GM19043 (cell line): Measurements from ENCODE around the gene DPEP1.
"Not testable (repeated sequence)": the region's sequence is repeated elsewhere in the genome, so short reads cannot be mapped to it uniquely, and the experiment has no call there.

Experiments
- ATAC-seq: cut with Tn5 transposase; IDR thresholded peaks from one replicate; pipeline ENCODE4 v1.9.1; 2021; ENCODE audit warnings: low read depth; ENCODE audit not compliant: unreplicated experiment

The DPEP1 gene

DNA sequence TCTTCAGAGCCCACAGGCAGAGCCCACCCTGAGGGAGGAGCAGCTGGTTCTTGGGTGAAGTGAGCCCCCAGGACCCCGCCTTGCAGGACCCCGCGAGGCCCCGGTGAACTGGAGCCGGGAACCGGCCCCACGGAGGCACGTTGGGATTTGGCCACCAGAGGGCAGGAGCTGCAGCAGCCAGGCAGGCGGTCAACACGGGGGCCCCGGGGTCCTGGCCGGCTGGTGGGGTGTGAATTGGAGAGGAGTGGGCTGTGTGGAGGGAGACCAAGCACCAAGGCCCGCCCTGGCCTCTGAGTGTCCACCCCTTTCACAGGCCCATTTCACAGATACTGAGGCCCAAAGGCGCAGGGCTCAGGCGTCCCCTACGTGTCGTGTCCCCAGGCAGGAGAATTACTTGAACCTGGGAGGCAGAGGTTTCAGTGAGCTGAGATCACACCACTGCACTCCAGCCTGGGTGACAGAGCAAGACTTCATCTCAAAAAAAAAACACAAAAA, 2.2 kb downstream of the DPEP1 start:
- ATAC-seq: no peak

DNA sequence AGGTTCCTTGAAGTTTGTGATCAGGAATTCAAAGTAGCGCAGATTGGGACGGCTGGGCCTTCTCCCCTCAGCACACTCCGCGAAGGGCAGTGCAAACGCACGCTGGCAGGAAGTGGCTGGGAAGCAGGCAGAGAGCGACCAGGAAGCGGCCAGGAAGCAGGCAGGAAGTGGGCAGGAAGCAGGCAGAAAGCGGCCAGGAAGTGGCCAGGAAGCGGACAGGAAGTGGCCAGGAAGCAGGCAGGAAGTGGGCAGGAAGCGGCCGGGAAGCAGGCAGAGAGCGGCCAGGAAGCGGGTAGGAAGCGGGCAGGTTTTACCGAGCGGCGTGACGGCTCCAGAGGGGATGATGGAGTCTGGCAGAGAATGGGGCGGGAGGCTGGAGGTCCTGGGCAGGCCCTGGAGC, 3.2 kb downstream of the DPEP1 start:
- no peak for ATAC-seq

DNA sequence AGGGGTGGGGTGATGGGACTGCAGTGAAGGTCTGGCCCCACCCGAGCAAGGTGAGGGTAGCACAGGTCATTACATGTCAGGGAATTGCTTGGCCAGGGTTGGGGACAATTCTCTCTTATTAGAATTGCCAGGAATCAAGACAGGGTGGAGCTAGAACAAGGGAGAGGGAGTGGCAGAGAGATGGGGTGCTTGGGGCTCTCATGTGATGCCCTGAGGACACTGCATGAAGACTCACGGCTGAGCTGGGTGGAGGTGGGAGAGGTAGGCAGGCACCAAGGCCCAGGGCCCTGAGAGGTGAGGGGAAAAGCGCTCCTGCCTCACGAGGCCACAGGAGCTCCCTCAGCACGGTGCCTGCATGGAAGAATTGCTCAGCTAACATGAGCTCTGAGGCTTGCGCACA, 3.6 kb downstream of the DPEP1 start:
- ATAC-seq: no peak

DNA sequence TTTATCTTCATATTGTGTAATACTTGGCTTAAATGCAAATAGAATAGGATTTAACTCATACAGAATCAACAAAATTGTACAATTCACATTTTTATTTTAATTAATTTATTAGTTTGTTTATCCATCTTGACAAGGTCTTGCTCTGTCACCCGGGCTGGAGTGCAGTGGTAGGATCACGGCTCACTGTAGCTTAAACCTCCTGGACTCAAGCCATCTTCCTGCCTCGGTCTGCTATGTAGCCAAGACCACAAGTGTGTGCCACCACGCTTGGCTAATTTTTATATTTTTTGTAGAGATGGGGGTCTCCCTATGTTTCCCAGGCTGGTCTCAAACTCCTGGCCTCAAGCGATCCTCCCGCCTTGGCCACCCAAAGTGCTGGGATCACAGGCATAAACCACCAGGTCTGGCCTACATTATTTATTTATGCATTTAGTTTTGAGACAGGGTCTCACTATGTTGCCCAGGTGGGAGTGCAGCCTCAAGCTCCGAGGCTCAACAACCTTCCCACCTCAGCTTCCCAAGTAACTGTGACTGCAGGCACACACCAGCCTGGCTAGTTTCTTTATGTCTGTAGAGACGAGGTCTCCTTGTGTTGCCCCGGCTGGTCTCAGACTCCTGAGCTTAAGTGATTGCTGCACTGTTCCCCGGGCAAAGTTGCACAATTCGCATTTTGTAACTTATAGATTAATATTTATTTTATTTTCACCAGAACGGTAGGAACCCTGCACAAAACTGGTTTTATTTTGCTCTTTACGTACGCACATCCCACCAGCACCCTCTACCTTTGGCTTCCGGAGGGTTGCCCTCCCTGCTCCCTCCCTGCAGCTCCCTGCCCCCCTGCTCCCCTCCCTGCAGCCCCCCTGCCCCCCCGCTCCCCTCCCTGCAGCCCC, 4.9 kb downstream of the DPEP1 start:
- no peak for ATAC-seq

DNA sequence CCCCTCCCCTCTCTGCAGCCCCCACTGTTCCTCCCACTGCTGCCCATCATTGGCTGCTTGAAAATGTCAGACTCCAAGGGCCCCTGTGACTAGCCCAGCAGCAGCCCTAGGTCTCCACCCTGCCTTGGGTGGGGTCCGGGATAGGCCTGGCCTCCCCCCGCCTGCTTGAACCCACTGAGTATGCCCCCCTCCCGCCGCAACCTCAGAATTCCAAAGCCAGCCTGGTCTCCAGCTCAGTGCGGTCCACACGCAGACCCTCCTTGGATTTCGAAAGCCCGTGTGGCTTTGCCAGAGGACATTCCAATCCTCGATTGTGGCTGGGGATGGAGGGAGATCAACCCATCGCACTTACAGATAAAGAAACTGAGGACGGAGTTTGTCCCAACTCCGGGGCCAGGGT, 6.4 kb downstream of the DPEP1 start:
- no peak for ATAC-seq

DNA sequence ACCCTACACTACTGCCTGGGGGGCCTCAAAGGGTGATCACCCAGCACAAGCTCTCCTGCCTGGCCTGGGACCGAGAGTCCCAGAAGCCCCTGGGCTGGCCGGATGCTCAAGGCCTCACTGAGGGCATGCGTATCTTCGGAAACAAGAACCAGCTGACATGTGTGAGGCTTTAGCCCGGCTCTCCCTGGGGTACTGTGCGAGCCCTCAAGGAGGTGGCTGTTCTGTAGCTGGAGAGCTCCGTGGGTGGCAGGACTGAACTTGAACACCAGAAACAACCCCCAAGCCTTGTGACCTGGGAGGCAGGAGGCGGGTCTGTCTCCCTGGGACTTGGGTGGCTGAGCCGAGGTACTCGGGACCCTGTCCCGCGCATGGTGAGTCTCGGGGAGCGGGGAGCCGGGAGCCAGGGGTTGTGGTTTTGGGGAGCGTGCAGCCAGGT, 7.0 kb downstream of the DPEP1 start:
- ATAC-seq: no peak

DNA sequence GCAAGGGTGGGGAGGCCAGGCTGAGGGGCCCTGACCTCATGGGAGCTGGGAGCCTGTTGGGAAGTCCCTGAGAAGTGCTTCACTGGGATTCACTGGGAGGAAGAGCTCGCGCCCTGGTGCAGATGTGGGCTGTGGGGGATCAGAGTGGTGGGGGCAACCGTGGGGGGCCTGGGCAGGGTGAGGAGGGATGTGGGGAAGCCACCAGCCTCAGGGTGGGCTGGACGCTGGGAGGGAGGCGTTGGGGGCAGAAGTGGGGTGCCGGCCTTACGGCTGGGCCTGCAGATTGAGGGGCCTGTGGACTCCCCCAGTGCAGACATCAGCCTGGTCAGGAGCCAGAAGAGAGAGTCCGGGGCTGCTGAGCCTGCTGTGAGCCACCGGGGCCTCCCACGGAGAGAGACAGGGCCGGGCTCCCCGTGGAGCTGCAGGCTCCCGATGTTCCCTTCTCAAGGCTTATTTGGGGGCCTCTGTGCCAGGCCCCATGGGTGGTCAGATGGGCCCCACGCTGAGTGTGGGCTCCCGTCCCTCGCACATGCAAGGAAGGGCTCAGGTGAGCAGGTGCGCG, 7.8 kb downstream of the DPEP1 start:
- ATAC-seq: no peak

DNA sequence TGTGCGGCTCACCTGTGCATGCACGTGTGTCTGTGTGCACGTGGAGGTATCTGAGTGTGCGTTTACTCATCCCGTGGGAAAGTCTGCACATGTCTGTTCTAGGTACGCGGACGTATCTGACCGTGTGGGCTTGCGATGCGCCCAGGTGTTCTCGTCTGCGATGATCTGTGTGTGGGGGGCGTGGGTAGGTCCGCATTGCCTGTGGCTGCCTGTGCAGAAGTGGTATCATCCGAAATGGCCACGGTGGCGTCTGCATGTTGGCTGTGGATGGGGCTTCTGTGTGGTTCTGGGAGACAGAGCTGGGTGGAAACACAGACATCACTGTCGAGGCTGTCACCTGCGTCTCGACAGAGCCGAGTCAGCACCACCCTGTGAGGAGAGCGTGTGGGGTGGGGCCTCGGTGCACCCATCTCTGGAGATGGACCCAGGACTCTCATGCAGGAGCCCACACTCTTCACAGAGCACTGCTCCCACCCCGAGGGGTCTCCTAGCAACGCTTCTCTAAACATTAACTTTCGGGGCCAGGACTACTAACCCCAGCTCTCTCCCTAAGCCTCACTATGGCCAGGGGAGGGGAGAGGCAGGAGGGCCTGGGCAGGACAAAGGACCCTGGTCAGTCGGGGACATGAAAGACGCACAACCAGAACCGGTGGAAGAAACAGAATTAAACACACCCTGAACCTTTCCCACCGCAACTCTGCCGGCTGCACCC, 8.4 kb downstream of the DPEP1 start:
- ATAC-seq: no peak

DNA sequence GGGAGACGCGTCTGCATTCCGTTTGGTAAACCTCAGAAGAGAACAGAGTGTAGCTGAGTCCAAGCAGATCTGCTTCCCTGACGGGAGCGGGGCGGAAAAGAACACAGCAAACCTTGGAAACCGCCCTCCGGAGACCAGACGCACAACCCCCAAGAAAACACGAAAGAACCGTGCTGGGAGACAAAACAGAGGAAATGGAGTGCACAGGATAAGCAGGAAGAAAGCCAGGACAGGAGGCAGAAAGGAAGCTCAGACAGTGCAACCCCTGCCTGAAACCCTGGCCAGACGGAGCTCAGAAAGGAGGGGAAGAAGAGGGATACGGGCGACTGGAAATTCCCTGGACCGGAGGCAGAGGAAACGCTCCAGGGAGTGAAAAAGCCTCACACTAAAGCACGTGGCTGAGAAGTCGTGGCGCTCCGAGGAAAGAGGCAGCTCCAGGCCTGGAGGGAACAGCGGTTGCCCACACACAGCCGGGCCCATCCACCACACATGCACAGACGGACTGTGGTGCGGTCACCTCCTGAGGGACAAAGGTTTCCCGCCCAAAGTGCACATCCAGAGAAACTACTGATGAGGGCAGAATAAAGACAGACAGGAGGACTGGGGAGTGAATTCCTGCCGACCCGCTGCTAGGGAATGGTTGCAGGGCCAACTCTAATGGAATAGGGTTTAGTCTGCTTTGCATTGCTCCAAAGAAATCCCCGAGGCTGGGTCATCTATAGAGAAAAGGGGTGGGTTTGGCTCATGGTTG, 10.2 kb downstream of the DPEP1 start:
- no peak for ATAC-seq

DNA sequence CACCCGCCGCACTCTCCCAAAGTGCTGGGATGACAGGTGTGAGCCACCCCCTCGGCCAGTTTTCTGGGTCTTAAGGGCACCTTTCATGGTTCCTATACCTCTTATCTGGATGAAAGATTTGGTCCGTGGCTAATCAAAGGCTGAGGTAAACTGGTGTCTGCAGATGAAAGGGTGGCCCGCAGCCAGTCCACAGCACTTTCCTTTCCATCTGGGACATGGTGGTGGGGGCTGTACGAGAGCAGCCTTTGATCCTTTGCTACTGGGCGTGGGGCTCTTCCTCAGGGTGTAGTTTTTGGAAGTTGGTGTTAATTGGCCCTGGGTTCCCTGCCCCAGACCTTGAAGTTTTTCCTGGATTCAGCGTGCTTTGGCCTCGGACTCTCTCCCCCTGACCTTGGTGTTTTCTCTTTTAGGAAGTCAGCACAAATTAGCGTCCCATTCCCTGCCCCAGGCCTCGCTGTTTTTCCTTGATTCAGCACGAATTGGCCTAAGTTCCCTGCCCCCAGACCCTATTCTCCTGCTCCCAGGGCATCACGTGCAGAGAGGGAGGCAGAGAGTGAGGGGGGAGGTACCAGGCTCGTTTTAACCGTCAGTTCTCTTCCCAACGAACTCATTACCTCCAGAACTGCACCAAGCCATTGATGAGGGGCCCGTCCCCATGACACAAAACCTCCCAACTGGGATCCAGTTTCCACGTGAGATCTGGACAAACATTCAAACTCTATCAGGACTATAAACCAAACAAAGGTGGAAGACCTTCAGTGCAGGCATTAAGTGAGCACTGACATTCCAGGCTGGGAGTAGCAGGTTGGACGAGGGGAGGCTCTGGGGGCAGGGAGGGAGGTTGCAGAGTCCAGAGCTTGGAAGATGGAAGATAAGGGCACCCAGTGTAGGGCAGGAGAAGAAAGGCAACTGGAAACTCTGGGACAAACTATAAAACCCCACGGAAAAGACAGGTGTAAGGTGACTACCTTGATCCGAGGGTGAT, 11.6 kb downstream of the DPEP1 start:
- no peak for ATAC-seq

DNA sequence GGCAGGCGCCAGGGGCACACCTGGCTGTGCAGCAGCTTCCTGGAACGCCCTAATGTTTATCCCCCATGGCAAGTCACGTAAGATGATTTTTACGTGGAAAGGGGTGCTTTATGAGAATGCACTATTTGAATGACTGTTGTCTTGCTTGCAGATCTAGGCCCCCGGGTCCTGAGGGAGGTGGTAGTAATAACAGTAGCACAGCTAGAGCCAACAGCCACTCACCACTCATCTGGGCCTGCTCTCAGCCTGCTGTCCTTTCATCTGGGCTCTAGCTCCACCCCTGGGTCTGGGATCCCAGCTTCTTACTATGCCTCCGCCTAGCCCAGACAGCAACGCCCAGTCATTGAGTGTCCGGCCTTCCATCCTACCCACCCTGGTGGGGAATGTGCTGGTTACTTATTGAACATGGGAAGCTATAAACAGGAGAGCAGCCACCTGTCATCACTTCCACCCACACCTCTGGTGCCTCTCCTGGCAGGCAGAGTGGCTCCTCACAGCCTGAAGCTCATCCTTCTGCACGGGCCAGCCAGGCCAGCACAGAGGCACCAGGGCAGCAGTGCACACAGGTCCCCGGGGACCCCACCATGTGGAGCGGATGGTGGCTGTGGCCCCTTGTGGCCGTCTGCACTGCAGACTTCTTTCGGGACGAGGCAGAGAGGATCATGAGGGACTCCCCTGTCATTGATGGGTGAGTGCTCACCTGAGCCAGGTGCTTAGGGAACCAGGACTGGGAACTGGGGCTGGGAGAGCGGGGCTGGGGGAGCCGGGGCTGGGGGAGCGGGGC, 16.6 kb downstream of the DPEP1 start:
- no peak for ATAC-seq

DNA sequence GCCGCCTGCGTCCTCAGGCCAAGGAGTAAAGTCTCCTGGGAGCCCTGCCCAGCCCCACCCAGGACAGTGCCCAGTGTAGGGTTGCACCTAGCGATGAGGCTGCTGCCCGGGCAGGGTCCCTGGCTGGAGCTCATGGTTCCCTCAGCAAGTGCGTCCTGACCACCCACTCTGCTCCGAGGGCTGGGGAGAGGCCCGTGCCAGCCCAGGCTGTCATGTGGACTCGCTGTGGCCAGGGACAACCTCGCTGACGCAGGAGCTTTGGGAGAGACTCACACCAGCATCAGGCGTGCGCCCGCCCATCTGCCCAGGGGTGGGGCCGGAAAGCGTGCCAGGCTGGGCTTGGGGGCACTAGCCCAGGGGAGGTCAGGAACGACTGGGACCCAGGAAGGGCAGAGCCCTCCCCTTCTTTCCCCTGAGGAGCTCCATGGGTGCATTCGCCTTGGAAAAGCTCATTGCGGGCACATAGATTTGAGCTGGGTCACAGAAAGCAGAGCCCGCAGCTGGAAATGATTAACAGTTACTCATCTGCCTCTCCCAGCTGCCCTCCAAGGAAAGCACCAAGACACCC, 19.7 kb downstream of the DPEP1 start:
- ATAC-seq: no peak

DNA sequence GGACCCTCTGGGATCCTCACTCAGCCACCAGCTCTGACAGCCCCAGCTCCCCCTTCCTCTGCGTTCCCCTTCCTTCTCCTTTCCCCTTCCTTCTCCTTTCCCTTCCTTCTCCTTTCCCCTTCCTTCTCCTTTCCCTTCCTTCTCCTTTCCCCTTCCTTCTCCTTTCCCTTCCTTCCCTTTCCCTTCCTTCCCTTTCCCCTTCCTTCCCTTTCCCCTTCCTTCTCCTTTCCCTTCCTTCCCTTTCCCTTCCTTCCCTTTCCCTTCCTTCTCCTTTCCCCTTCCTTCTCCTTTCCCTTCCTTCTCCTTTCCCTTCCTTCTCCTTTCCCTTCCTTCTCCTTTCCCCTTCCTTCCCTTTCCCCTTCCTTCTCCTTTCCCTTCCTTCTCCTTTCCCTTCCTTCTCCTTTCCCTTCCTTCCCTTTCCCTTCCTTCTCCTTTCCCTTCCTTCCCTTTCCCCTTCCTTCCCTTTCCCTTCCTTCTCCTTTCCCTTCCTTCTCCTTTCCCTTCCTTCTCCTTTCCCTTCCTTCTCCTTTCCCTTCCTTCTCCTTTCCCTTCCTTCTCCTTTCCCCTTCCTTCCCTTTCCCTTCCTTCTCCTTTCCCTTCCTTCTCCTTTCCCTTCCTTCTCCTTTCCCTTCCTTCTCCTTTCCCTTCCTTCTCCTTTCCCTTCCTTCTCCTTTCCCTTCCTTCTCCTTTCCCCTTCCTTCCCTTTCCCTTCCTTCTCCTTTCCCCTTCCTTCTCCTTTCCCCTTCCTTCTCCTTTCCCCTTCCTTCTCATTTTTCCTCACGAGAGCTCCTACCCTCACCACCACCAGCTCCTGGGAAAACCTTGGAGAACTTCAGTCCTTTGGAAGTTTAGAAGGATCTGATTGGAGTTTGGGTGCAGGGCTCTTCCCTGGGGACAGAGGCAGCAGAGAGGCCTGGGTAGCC, 21.3 kb downstream of the DPEP1 start:
- ATAC-seq: not testable (repeated sequence)

DNA sequence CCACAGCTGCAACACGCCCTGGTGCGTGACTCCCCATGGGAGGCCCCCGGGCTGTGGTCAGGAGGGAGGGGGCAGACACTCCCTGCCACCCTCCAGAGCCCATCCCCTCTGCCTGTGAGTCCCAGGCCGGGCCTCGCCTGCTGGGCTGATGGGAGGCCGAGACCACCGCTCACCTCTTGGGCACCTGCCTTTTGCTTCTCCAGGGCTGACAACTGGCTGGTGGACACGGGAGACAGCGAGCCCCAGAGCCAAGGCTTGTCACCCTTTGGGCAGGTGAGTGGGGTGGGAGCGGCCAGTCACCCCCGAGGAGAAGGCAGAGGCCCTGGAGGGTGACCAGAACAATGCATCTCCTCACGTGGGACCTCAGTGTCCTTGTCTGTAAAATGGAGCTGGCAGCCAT, 23.2 kb downstream of the DPEP1 start:
- no peak for ATAC-seq

DNA sequence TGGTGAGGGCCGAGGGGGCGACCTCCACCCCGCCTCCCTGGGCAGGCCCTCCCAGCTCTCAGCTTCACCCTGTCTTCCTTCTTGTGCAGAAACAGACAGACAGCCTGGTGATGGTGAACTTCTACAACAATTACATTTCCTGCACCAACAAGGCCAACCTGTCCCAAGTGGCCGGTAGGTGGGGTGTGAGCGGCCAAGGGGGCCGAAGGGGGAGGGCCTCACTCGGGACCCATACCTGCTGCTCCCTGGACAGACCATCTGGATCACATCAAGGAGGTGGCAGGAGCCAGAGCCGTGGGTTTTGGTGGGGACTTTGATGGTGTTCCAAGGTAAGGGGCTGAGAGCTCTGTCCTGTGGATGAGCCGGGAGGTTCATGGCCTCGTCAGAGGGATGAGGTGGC, 23.9 kb downstream of the DPEP1 start:
- no peak for ATAC-seq

DNA sequence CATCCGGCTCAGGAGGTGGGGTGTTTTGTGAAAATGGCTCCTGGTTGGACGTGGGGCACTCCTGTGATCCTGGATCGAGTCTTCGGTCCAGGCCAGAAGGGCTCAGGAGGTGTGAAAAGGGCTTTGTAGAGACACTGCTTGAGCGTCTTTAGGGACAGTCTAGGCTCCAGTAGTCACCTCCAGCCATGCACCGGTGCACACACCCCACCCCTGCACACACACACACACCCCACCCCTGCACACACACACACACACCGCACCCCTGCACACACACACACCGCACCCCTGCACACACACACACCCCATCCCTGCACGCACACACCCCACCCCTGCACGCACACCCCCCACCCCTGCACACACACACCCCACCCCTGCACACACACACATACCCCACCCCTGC, 25.0 kb downstream of the DPEP1 start:
- no peak for ATAC-seq

DNA sequence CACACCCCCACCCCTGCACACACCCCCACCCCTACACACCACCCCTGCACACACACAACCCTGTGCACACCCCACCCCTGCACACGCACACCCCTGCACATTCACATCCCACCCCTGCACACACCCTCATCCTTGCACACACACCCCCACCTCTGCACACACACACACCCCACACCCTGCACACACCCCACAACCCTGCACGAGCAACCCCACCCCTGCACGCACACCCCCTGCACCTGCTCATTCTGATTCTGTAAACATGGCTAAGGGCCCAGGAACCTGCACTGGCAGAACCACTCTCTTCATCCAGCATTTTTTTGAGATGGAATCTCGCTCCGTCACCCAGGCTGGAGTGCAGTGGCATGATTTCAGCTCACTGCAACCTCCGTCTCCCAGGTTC, 25.9 kb downstream of the DPEP1 start:
- no peak for ATAC-seq
